Caco-2 (cell line): ENCODE results near the gene EIF1. TPM values are rescaled to one million over a fixed set of nuclear protein-coding genes. Genes with fewer than 3 reads are reported as not detected.

Source experiments
- BruUV-seq: library from RNA; stranded (reverse); fragments of 400-500 nt; replicated peaks from 2 replicates; lab custom pipeline; 2021; lab: Mats Ljungman, UMichigan
- CTCF ChIA-PET: fragments of 300-600 bp; sonication (Branson Sonifier 250); formaldehyde crosslinking; loops from one replicate; lab custom pipeline; 2022; ENCODE audit warnings: antibody characterized with exemption; lab: Charles Lee
- POLR2A ChIA-PET: fragments of 300-600 bp; sonication (Branson Sonifier 250); formaldehyde crosslinking; loops from one replicate; lab custom pipeline; 2022; ENCODE audit warnings: antibody characterized with exemption; lab: Charles Lee
- DNase-seq, 2 experiments: peaks; one replicate each; pipeline versions ENCODE4 v3.0.0 to v3.0.0-alpha.2; 2020 to 2022
- H3K27me3 ChIP-seq: replicated peaks from 2 replicates; pipeline ENCODE4 v1.6.0; 2011; ENCODE audit warnings: low read length; ENCODE audit not compliant: control insufficient read depth, insufficient read depth
- H3K36me3 ChIP-seq: 2 replicates; pipeline ENCODE4 v1.5.1; 2011; ENCODE audit warnings: low read length; ENCODE audit not compliant: control insufficient read depth, insufficient read depth
- H3K4me1 ChIP-seq: fragments of 250-450 bp; sonication (Bioruptor Pico); 2 replicates; pipeline ENCODE4 v1.5.1; 2020; ENCODE audit warnings: mild to moderate bottlenecking
- H3K4me3 ChIP-seq: 2 replicates; pipeline ENCODE4 v1.5.1; 2011; ENCODE audit warnings: low read depth, mild to moderate bottlenecking, control low read depth, low read length
- H3K9me3 ChIP-seq: fragments of 250-450 bp; sonication (Bioruptor Pico); 2 replicates; pipeline ENCODE4 v1.5.1; 2020; ENCODE audit warnings: mild to moderate bottlenecking, moderate library complexity
- H3K27ac Mint-ChIP-seq: one replicate; pipeline ENCODE4 v1.8.0; 2022; ENCODE audit warnings: mixed read lengths; ENCODE audit not compliant: unreplicated experiment
- H3K27me3 Mint-ChIP-seq: one replicate; pipeline ENCODE4 v1.8.0; 2022; ENCODE audit warnings: mixed read lengths; ENCODE audit not compliant: insufficient read depth, unreplicated experiment
- H3K36me3 Mint-ChIP-seq: one replicate; pipeline ENCODE4 v1.8.0; 2022; ENCODE audit warnings: mild to moderate bottlenecking, mixed read lengths; ENCODE audit not compliant: insufficient read depth, unreplicated experiment
- H3K4me1 Mint-ChIP-seq: one replicate; pipeline ENCODE4 v1.8.0; 2022; ENCODE audit warnings: low read depth, mixed read lengths; ENCODE audit not compliant: unreplicated experiment
- H3K4me3 Mint-ChIP-seq: one replicate; pipeline ENCODE4 v1.8.0; 2022; ENCODE audit warnings: mild to moderate bottlenecking, moderate library complexity, mixed read lengths; ENCODE audit not compliant: unreplicated experiment
- H3K9me3 Mint-ChIP-seq: one replicate; pipeline ENCODE4 v1.8.0; 2022; ENCODE audit warnings: mixed read lengths; ENCODE audit not compliant: unreplicated experiment
- intact Hi-C: fragments of 100-400 bp; cut with micrococcal nuclease; formaldehyde crosslinking; loops from one replicate; pipeline ENCODE4 v1.10.0; 2022; ENCODE audit not compliant: unreplicated experiment
- total RNA-seq: library from RNA; stranded (reverse); gene quantifications from 2 replicates; pipeline ENCODE4 v1.2.3, GENCODE V29; 2022
- TF ChIP-seq, protein P1 (sequence below), 2 experiments: fragments of 200-600 bp in 1 of 2; IDR thresholded peaks; 1 replicate in 1 of 2; 2 replicates in 1 of 2; pipeline versions ENCODE4 v1.5.1 to v1.8.0; 2011 to 2022; ENCODE audit warnings: antibody characterized with exemption in 1 of 2, control low read depth in 1 of 2, inconsistent platforms in 1 of 2, low read depth in 1 of 2, low read length in 1 of 2, mild to moderate bottlenecking in 1 of 2, moderate library complexity in 1 of 2; ENCODE audit not compliant: insufficient read depth in 1 of 2, severe bottlenecking in 1 of 2, unreplicated experiment in 1 of 2

EIF1 gene
- total RNA-seq, 1 experiment from 2014 or later: 783 TPM

DNA sequence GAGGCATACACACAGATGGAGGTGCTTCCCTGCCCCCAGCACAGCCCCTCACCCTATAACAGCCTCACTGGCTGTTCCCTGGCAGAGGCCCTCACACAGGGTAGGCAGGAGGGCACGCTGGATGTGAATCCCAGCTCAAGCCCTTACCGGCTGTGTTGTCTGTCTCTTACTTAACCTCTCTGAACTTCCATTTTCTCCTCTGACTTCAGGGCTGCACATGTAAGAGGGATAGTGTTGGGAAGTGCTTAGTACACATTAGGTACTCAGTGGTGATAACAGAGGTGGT lies 24.6 kb upstream of the EIF1 start:
- ChIA-PET POLR2A (no interaction called here), CTCF (interaction anchor here (0.6 to 2.7 kb wide), 7 partner anchors 10 to 791 kb away, joined by 3 to 147 read pairs (median 7); partner anchors contain the start of genes KRT19 and KRT36)
- H3K4me1 Mint-ChIP-seq: peaks cover 18% of the 10 kb centered on the region
- H3K36me3 ChIP-seq: no peaks in the 10 kb centered on the region
- H3K36me3 Mint-ChIP-seq: peaks cover 11% of the 10 kb centered on the region
- H3K4me3 Mint-ChIP-seq: no peak overlapping the region
- TF ChIP-seq, protein P1, sequence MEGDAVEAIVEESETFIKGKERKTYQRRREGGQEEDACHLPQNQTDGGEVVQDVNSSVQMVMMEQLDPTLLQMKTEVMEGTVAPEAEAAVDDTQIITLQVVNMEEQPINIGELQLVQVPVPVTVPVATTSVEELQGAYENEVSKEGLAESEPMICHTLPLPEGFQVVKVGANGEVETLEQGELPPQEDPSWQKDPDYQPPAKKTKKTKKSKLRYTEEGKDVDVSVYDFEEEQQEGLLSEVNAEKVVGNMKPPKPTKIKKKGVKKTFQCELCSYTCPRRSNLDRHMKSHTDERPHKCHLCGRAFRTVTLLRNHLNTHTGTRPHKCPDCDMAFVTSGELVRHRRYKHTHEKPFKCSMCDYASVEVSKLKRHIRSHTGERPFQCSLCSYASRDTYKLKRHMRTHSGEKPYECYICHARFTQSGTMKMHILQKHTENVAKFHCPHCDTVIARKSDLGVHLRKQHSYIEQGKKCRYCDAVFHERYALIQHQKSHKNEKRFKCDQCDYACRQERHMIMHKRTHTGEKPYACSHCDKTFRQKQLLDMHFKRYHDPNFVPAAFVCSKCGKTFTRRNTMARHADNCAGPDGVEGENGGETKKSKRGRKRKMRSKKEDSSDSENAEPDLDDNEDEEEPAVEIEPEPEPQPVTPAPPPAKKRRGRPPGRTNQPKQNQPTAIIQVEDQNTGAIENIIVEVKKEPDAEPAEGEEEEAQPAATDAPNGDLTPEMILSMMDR (IDR thresholded peaks at IDR 0.05; ENCODE audit: insufficient read depth in 1 of 2, low read depth in 1 of 2, low read length in 1 of 2, severe bottlenecking in 1 of 2, unreplicated experiment in 1 of 2): no peak
- H3K9me3 Mint-ChIP-seq: no peaks in the 10 kb centered on the region
- H3K27me3 Mint-ChIP-seq: no peaks in the 10 kb centered on the region
- no peaks in the 10 kb centered on the region for H3K27me3 ChIP-seq
- BruUV-seq: no TSS peak
- peaks cover 11% of the 10 kb centered on the region for H3K4me1 ChIP-seq
- no peak overlapping the region for H3K4me3 ChIP-seq
- no peak overlapping the region for H3K27ac Mint-ChIP-seq
- DNase-seq: no peak
- intact Hi-C loops: loop anchor here (5.0 kb wide), 1 partner anchor 247 kb away; no protein-coding TSS in a partner anchor
- H3K9me3 ChIP-seq: no peaks in the 10 kb centered on the region

DNA sequence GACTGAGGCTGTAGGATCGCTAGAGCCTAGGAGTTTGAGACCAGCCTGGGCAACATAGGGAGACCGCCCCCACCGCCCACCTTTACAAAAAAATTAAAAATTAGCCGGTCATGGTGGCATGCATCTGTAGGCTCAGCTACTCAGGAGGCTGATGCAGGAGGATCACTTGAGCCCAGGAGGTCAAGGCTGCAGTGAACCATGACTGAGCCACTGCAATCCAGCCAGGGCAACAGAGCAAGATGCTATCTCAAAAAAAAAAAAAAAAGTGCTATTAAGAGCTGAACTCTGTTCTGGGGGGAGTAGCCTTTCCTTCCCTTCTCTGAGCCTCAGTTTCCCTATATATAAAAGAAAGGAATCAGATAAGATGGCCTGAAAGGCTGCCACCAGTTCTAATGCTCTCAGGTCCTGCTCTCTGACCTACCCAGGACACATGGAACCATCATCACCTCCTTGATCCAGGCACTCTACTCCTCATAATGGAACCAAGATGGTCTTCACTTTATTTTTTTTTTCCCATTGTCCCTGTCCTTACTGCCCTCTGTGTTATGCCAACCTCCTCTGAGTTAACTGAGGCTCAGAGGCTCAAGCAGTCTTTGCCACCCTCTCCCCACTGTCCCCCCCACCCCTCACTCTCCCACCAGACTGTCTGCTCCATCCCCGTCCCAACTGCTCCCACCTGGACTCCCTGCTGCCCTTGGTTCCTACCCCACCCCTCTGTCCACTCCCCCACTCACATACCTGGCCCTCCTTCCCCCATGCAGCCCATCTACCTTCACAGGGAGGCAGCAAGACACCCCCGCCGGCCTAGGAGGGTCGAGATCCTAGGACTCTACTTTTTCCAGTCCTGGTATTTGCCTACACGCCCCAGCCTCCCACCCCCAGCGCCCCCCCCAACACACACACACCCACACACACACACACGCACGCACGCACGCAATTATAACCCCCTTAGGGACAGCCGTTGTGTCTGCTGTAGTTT lies 23.8 kb upstream of the EIF1 start:
- Histone ChIP-seq H3K4me1 (peaks cover 11% of the 10 kb centered on the region), H3K9me3 (no peaks in the 10 kb centered on the region), H3K36me3 (no peaks in the 10 kb centered on the region), H3K27me3 (no peaks in the 10 kb centered on the region), H3K4me3 (peak overlapping the region; percentile 23)
- Mint-ChIP-seq H3K9me3 (no peaks in the 10 kb centered on the region), H3K27ac (peak overlapping the region; percentile 78), H3K4me3 (peak overlapping the region; percentile 83), H3K4me1 (peaks cover 18% of the 10 kb centered on the region), H3K27me3 (no peaks in the 10 kb centered on the region), H3K36me3 (peaks cover 11% of the 10 kb centered on the region)
- DNase-seq: no peak
- no TSS peak for BruUV-seq
- intact Hi-C loops: loop anchor here (5.0 kb wide), 5 partner anchors 248 to 1043 kb away; no protein-coding TSS in a partner anchor
- TF ChIP-seq, protein P1 (IDR thresholded peaks at IDR 0.05; ENCODE audit: insufficient read depth in 1 of 2, low read depth in 1 of 2, low read length in 1 of 2, severe bottlenecking in 1 of 2, unreplicated experiment in 1 of 2): no peak
- ChIA-PET CTCF (interaction anchor here (0.6 to 2.7 kb wide), 34 partner anchors 11 to 846 kb away, joined by 3 to 147 read pairs (median 5); partner anchors contain the start of genes EIF1, JUP and KRT15), POLR2A (interaction anchor here (0.6 to 1.9 kb wide), 2 partner anchors 24 to 763 kb away, joined by 3 to 24 read pairs; partner anchors contain the start of gene EIF1)

DNA sequence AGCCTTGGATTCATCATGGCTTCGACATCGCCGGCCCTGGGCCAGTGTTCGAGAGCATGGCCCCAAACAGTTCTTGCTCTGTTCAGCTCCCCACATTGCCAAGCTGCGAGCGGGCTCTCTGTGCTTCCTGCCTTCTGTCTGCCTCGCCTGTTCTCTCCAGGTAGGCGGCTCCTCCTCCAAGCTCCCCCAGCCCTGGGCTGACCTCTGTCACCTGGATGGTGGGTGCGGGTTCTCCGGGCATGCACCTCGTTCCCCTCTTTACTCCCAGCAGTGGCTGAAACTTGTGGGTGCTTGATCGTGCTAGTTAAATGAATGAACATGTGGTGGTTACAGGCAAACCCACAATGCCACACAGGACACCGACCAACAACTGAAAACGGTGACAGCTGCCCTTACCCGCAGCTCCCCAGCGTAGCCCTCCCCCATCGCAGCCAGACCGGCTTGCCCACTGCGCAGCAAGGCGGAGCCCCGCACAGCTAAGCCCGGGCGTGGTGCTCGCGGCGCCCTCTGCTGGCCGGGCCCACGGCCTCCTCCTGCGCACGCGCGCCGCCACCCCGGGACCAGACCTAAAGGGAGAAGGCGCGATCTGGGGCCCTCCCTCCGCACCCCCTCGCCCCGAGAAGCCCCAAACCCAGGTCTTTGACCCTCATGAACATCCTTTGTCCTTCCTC lies 23.0 kb upstream of the EIF1 start:
- H3K4me3 Mint-ChIP-seq: peak overlapping the region; percentile 83
- ChIA-PET CTCF (interaction anchor here (0.6 to 1.9 kb wide), 34 partner anchors 10 to 847 kb away, joined by 3 to 34 read pairs (median 4); partner anchors contain the start of genes EIF1, JUP and KRT15), POLR2A (interaction anchor here (0.6 to 1.9 kb wide), 2 partner anchors 23 to 764 kb away, joined by 3 to 24 read pairs; partner anchors contain the start of gene EIF1)
- DNase-seq: peak; percentile 89 to 96
- BruUV-seq: no TSS peak
- H3K27ac Mint-ChIP-seq: peak overlapping the region; percentile 78
- no peaks in the 10 kb centered on the region for H3K9me3 ChIP-seq
- TF ChIP-seq, protein P1 (IDR thresholded peaks at IDR 0.05; ENCODE audit: insufficient read depth in 1 of 2, low read depth in 1 of 2, low read length in 1 of 2, severe bottlenecking in 1 of 2, unreplicated experiment in 1 of 2): peak; percentile 81 to 97
- peaks cover 11% of the 10 kb centered on the region for H3K4me1 ChIP-seq
- peaks cover 7% of the 10 kb centered on the region for H3K36me3 Mint-ChIP-seq
- no peaks in the 10 kb centered on the region for H3K36me3 ChIP-seq
- no peaks in the 10 kb centered on the region for H3K27me3 Mint-ChIP-seq
- no peaks in the 10 kb centered on the region for H3K27me3 ChIP-seq
- H3K4me3 ChIP-seq: peak overlapping the region; percentile 54
- peaks cover 18% of the 10 kb centered on the region for H3K4me1 Mint-ChIP-seq
- intact Hi-C loops: loop anchor here (2.0 to 5.0 kb wide), 5 partner anchors 343 to 1043 kb away; no protein-coding TSS in a partner anchor
- no peaks in the 10 kb centered on the region for H3K9me3 Mint-ChIP-seq
